HG03558 (cell line): ENCODE data around the gene CEACAM20.
"Not testable (repeated sequence)": the region's sequence is repeated elsewhere in the genome, so short reads cannot be mapped to it uniquely, and the experiment has no call there.

Experiments
- ATAC-seq: cut with Tn5 transposase; IDR thresholded peaks from one replicate; pipeline ENCODE4 v1.9.1; 2021; ENCODE audit warnings: moderate number of reproducible peaks; ENCODE audit not compliant: unreplicated experiment; ENCODE audit errors: extremely low read depth

Gene CEACAM20

DNA sequence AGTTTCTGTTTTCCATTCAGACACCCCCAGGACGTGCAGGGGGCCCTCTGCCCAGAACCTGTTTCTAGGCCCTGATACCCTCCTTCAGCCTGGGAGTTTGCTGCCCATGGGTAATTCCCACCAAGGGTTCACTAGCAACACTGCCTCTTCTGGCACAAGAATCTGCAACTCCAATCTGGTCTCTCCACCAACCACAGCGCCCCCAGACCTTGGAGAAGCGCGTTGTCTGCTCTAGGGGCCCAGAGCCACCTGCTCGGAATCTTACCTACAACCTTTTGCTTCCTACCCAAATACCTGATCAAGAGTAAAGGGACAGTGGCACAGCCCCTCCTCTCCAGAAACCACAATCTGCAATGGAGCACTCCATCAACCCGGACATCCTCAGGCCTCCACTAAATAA, 29.9 kb downstream of the CEACAM20 start:
- no peak for ATAC-seq

DNA sequence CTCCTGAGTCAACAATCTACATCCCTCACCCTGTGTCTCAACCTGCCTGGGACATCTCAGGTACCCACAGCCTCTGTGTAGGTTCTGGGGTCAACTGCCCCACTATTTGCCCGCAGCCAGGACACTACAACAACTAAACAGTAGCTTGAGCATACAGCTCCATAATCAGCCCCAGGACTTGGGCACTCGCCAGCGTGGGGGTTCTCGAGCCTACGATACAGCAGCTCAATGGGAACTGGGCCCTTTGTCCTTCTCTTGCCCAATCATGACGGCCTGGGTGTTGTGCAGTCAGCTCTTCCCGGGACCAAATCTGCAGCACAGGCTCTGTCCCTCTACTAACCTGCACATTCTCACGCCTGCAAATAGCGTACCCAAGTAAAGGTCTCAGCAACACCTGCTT, 30.5 kb downstream of the CEACAM20 start:
- no peak for ATAC-seq

DNA sequence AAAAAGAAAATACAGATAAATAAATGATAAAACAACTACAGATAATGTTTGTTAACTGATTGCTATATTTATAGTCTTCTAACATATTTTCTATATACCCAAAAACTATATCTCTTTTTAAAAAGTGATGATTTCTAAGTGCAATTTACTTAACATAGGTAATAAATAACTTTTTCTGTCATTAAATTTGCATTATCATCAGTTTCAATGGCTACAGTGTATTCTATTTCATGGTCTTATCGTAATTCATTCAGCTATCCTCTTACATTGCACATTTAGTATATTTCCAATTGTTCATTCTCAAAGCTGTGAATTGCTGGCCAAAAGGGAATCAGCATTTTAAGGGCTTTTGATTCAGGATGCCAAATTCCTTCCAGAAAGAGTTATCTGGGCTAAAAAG, 32.8 kb downstream of the CEACAM20 start:
- ATAC-seq = no peak

DNA sequence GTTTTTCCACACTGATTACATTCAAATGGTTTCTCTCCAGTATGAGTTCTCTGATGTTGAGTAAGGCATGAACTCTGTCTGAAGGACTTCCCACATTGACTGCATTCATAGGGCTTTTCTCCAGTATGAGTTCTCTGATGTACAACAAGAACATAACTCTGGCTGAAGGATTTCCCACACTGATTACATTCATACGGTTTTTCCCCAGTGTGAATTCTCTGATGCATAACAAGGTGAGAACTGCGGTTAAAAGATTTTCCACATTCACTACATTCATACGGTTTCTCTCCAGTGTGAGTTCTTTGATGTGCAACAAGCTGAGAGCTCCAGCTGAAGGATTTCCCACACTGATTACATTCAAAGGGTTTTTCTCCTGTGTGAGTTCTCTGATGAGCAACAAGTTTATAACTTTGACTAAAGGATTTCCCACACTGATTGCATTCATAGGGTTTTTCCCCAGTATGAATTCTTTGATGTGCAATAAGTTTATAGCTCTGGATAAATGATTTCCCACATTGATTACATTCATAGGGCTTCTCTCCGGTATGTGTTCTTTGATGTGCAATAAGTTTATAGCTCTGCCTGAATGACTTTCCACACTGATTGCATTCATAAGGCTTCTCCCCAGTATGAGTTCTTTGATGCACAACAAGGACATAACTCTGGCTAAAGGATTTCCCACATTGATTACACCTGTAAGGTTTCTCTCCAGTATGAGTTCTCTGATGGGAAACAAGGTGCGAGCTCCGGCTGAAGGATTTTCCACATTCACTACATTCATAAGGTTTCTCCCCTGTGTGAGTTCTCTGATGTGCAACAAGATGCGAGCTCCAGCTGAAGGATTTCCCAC, 52.7 kb downstream of the CEACAM20 start:
- no peak for ATAC-seq

DNA sequence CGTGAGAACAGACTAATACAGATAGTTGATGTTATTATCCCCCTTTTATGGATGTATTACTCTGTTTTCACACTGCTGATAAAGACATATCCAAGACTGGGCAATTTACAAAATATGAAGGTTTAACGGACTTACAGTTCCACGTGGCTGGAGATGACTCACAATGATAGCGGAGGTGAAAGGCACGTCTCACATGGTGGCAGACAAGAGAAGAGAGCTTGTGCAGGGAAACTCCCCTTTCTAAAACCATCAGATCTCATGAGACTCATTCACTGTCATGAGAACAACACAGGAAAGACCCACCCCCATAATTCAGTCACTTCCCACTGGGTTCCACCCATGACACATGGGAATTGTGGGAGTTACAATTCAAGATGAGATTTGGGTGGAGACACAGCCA, 60.7 kb downstream of the CEACAM20 start:
- ATAC-seq = not testable (repeated sequence)

DNA sequence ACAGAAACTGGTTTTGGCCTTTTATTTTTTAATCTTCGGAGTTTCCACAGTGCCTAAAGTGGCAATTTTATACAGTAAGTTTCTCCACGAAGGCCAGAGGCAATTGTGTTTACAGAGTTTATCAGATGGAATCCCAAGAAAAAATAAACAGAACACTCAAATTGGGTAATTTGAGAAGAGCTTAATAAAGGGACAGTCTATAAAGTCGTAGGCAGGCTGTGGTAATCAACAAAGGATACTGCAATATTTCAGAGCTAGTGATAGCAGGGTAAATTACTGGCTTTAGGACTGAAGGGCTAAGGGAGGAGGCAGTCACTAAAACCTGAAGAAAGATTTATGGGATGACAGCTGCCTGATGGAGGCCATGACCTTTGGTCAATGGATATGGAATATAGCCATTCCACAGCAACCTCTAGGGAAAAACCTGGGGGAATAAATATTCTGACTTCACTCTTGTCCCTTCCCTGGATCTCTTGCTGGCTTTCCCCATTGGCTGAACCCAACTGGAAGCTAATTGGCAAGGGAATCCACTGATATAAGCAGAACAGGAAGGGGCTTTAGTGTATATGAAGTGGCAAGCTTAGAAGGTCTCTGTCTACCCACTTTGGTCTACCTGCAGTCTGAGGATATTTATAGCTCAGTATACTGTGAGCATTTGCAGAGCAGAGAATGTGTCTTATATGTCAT, 66.7 kb downstream of the CEACAM20 start:
- not testable (repeated sequence) for ATAC-seq
